Forelimb muscle (tissue), 1 donor: ENCODE data around the gene SPDYC. TPM values are rescaled to one million over a fixed set of nuclear protein-coding genes. Genes with fewer than 3 reads are reported as not detected.

Source experiments
- DNase-seq: peaks from one replicate; pipeline ENCODE4 v3.0.0-alpha.2; 2013; ENCODE audit warnings: low read depth
- polyA plus RNA-seq: library from polyadenylated mRNA; unstranded; fragments of 120-200 nt; gene quantifications from one replicate; pipeline ENCODE4 v1.2.1, GENCODE V29; 2013; ENCODE audit not compliant: insufficient read length

The SPDYC gene, protein sequence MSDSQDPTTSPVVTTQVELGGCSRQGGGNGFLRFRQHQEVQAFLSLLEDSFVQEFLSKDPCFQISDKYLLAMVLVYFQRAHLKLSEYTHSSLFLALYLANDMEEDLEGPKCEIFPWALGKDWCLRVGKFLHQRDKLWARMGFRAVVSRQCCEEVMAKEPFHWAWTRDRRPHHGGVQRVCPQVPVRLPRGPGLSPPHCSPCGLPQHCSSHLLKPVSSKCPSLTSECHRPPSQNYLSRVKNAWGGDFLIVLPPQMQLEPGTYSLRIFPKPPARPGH
- not detected for polyA plus RNA-seq

DNA sequence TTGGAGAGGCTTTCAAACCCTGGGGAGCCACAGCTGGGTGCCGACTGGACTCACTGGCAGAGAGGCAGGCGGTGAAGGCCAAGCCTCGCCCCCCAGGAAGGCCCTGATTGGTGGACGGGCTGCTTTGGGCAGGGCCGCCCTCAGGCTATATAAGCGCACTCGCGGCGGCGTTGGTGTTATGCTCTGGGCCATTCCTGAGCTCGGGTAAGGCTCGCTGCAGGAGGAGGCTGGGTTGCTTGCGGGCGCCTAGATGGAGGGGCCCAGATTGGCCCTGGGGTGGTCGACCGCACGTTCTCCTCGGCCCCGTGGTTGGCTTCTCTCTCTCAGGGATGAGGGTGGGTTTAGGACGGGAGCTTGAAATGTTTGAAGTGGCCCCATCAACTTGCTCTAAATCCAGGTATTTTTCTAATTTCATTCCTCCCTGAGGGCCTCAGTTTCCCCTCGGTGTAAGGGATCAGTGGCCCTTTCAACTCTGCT, at the start of gene SPDYC:
Gene SPDYC (plus strand): TSS at position 176 of the 477 bp plus-strand sequence. CDS start 1,125 bp downstream, outside the sequence.
- no peak for DNase-seq

DNA sequence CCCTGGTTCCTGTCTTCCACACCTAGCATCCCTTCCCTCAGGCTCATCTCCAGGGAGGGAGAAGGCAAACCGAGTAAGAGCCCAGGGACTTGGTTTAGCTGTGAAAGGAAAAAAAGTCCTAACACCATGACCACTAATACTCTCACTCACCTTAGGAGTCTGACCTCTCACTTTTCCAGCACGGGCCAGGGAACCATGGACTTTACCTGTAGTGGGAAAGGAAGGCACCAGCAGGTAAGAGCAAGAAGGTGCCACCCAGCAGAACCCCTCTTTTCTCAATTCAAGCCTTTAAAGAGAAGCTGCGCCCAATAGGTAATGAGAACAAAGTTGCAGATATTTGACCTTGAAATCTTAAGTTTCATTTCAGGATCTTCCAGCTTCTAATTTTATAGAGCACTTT, 49.2 kb upstream of the SPDYC start:
- DNase-seq: no peak

DNA sequence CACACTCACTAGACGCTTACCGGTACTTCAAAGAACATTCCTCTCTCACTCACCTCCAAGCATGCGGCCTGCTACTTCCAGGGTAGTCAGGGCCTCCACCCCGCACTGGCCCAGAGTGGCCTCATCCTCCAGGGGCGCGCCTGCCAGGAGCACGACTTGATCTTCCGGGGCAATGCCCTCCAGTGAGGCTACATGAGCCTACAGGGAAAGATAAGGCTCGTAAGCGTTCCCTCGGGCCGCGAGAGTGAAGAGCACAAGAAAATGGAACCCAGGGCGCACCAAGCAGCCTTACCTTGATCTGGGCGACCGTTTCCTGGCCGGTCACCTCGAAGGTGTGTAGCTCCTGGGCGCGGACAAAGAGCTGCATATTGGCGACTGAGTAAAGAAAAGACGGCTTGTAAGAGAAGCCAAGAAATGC, 48.6 kb upstream of the SPDYC start:
- no peak for DNase-seq

DNA sequence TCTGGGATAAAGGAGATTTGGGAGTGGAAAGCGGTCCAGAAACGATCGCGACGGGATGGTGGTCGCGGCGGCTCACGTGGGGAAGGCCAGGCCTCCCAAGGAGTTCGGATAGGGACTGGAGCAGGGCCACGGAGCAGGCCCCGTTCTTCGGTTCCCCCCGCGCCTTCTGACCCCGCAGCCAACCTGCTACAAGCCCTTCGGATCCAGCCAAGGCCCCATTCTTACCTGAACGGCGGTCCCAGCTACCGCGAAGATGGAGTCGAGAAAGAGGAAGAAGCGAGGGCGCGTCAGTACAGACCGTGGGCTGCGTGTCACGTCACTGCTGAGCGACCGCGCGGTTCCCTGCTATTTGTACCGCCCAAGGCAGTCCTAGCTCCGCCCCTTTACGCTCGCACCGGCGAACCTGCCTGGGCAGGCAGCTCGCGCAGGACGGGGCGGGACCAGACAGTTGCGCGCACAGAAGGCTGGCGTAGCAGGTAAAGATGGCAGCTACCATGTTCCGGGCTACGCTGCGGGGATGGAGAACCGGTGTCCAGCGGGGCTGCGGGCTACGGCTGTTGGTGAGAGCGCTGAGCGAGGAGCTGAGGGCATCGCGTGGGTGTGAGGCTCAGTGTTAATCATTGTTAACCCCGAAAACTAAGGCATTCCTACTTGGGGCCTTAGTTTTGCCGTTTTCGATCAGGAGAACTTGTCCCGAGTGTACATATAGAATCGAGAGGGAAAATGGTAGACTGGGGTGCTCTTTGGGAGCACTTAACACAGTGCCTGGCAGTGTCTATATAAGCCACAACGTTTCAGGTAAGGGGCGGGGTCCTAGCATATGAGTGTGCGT, 48.0 kb upstream of the SPDYC start, which contains the start of the genes FAU and MRPL49:
Gene FAU (minus strand): TSS at position 270 of the 832 bp plus-strand sequence. CDS start 321 bp downstream, outside the sequence.
Gene MRPL49 (plus strand): TSS at position 457 of the 832 bp plus-strand sequence. CDS start 26 bp downstream, at position 483.
- DNase-seq: peak; percentile 91

DNA sequence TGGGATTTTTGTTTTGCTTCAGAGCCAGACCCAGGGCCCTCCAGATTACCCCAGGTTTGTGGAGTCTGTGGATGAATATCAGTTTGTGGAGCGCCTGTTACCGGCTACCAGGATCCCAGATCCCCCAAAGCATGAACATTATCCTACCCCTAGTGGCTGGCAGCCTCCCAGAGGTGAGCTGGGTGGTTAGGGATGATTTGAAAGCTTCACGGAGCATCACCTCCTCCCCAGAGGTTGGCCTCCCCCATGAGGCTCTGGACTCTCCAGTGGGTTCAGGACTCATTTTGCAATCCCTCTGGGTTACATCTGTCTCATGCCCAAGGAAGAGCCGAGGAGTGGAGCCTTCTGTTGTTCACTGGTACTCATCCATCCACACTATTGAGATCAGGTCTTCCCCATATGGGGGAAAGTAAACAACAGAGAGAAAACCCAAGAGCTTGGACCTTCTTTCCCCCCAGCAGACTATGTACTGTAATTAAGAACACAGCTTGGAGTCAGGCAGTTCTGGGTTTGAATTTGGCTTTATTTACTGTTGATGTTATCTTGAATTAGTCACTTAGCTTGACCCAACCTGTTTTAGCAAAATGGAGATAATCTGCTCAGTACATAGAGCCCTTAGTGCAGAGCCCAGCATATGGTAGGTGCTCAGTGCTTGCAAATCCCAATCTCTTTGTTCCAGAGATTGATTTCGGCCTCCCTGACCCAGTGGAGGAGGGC, 45.4 kb upstream of the SPDYC start:
- DNase-seq: no peak

DNA sequence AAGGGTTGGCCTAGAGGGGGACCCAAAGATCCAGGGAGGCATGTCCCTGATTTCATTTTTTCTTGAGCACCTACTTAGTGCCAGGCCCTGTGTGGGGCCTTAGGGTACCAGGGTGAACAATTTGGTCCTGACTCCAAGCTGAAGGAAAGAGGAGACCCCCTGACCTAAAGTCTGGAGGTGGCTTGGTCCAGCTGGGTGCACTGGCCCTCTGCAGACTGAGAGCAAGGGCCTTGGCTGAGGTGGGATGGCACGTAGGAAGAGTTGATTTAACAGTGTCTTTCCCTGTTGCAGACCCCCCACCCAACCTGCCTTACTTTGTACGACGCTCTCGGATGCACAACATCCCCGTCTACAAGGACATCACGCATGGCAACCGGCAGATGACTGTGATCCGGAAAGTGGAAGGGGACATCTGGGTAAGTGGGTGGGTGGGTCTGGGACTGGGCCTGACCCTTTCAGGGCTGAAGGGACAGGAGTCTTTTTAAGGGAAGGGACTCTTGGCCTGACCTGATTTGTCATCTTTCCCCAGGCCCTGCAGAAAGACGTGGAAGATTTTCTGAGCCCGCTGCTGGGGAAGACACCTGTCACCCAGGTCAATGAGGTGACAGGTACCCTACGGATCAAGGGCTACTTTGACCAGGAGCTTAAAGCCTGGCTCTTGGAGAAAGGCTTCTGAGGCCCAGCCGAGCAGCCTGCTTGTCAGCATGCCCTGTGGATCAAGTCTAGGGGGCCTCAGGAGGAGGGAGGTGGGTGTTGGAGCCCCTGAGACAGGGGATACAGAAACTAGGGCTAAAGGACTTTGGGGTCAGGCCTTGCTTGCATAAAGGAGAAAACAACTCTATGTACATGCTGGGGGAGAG, 44.6 kb upstream of the SPDYC start:
- DNase-seq: no peak

DNA sequence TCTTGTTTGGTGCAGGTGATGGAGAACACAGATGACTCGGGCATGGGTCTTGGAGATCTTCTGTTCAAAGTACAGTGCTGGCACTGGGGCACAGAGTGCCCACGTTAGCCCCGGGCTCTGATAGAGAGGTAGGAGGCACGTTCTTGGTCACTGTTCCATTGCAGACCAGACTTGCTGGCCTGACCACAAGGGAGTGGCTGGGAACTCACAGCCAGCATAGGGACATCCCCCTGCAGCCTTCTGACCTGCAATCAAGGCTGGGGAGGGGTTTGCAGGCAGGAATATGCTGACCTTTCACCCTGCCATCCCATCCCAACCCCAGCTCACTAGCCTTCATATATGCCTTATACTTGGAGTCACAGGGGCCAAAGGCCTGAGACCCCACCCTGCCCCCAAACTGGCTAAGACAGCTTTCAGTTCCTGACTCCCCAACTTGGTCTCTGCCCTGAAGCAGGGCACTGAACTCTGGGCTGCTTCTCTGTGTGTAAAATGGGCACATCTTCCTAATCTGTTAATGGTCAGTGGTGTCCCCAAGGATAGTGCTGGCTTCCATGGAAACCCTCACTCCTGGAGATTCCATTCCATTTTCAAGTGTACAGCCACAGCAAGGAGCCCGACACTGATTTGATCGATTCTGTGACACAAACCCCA, 43.3 kb upstream of the SPDYC start:
- DNase-seq: no peak

DNA sequence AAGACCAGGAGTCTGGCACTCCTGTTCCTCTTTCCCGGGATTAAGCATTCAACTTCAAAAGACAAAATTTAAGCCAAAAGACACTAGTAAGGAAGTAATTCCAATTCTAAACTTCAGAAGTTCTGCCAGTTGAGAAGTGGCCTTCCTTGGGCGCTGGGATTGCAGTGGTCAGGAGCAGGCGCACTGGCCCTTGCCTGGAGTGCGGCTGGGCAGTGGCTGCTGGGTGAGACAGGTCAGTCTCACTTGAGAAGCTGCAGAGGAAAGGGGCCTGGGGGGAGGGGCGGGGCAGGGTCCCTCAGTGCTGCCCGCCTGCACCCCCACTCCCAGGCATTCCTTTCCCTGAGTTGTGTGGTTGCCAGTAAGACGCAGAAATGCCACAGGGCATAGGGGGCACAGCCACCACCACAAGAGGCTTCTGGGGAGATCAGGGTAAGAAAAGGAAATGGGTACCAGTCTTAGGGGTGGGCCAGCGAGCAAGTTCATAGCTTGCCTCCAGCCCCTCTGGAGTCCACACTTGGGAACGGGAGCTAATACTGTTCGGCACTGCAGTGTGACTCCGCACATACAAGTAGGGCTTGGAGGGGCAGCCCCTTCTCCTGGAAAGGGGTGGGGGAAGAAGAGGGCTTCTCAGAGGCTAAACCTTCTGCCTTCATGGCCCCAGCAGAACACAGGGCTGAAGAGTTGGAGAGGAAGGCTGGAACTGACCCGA, 42.4 kb upstream of the SPDYC start:
- DNase-seq: no peak

DNA sequence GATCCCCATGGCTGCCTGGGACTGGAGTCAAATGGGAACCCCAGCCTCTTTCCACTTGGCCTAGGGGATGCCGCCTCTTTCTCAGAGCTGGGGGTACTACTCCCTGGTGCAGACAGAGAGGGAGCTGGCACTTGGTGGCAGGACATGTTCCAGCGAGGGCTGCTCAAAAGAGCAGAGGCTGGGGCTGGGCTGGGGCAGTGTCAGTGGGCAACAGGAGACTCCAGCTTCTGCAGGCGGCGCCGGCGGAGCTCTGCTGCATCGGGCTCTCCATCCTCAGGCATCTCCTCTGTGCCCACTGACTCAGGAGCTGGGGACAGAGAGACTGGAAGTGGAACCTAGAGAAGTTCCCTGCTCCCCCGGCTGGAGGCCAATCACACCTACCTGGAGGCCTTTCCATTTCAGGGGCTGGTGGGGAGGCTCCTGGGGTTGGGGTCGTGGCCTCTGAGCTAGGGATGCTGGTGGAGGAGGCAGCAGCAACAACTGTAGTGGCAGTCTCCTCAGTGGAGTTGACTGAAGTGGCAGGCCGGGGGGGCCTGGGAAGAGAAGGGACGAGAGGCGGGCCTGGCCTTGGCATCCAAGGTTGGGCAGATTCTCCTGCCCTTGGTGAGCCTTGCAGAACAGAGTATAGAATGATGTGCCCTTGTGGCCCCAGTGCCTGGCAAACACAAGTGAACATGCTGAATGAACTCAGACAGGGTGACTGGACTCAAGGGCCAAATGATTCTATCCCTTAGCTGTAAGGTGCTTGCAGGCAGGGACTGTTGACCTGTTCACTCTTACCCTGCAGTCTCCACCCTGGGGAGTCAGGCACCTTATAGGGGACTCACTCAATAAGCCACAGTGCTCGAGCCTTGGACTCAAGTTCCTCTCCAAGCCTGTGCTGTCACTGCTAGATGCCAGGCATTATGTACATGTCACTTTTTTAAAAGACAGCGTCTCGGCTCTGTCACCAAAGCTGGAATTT, 41.6 kb upstream of the SPDYC start:
- no peak for DNase-seq

DNA sequence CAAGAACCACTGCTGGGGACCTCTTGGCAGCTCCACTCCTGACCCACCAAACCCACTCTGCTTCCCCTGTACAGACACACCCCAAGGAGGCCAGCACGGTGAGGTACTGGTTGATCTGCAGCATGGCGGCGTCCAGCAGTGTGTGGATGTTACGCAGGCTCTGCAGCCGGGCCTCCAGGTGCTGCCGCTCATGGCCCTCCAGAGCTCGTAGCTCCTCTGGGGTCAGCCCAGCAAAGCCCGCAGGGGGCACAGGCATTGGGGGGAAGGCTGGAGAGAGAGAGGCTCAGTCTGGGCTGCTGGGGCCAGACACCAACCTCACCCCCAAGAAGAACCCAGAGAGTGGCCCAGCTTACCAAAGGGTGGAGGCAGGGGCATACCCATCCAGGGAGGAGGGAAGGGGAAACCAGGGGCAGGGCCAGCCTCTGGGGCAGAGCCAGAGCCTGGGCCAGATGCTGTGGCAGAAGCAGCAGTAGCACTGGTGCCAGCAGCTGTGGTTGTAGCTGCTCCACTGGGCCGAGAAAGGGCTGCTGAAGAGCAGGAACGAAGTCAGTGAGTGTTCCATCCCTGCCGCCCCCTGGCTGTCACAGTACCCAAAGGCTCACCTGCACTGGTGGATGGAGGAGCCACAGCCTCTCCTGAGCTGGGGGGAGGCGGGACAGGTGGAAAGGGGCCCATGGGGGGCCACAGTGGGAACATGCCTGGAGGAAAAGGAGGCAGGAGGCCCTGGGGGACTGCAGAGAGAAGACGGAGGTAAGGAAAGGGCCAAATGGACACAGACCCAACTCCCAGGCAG, 40.2 kb upstream of the SPDYC start:
- no peak for DNase-seq

DNA sequence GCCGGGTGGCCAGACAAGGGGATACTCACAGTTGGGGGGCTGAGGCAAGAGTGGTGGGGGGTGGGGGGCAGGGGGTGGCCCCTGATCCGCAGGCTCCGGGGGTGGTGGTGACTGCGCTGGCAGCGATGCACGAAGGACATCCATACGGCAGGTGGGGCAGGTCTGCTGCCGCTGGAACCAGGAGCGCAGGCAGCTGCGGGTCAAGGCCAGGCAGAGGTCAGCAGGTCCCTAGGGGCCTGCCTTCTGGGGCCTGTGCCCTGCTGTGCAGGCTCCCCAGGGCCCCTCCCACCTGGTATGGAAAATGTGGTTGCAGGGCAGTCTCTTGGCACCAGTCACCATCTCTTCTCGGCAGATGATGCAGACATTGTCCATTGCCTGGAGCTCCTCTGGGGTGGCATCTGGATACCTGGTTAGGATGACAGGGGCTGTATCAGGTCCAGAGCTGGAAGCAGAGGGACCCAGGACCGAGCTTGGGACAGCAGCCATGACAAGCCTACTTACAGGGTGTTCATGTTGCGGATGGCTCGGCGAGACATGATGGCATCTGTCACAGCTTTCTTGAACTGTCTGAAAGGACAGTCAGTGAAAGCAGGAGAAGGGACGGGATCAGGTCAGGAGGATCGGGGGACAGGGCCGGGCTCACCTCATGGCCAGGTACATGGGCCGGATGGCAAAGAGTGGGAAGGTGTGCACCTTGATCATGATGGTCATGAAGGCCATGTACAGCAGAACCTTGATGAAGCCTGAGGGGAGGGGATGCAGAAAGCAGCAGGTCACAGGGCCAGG, 39.2 kb upstream of the SPDYC start:
- DNase-seq: no peak

DNA sequence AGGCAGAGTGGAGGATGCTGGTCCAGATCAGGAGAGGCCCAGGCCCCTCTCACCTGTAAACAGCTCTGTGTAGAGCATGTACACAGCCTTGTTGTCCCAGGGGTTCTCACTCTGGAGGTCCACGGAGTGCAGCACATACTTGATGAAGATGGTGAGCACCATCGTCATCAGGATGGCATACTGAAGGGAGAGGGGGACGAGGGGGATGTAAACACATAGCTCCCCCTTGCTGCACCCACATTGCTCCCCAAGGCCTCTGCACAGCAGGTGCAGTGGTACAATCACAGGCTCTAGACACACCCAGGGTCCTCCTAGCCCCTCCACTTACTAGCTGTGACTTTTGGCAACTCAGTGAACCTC, 38.6 kb upstream of the SPDYC start:
- no peak for DNase-seq

DNA sequence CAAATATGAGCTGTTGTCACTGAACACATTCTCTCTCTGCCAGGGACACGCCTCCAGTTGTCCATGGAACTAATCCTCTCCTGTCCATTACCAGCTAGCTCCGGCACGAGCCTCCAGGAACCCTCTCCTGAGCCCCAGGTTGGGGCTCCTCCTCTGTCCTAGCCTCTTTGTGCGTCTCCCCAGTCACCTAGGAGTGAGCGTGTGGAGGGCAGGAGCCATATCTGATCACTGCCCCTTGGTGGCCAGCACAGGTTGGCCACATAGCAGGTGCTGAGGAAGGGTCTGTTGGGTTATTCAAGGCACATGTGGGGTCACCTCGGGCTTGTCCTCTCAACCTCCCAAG, 38.2 kb upstream of the SPDYC start:
- no peak for DNase-seq

DNA sequence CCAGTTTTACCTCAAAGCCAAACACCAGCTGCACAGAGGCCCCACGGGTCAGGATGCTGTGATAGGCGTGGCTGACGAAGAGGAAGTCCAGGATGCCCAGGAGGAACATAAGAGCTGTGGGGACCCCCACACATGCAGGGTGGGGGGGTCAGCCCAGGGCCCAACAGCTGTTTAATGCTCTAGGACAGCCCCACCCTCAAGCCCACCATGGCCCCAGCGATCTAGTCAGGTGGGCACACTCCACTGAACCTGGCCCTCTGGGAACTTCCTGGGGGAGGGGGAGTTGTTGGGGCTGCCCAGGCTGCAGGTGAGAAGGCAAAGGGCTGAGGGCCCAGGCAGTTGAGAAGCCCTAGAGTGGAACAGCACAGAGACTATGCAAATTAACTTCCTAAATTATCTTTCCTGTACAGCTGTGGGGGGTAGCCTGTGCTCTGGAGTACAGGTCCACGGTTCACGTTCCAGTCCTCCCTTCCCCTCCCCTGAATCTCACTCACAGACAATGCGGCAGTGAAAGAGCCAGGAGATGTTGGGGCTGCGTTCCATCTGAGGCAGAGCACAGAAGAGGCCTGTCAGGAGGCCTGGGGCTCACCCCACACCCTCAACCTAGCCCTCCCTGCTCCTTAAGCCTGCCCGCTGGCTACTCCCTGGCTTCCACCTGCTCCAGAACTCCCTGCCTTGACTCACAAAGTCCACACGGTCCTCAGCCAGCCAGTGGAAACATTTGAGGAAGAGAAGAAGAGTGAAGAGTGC, 37.6 kb upstream of the SPDYC start:
- DNase-seq: no peak

DNA sequence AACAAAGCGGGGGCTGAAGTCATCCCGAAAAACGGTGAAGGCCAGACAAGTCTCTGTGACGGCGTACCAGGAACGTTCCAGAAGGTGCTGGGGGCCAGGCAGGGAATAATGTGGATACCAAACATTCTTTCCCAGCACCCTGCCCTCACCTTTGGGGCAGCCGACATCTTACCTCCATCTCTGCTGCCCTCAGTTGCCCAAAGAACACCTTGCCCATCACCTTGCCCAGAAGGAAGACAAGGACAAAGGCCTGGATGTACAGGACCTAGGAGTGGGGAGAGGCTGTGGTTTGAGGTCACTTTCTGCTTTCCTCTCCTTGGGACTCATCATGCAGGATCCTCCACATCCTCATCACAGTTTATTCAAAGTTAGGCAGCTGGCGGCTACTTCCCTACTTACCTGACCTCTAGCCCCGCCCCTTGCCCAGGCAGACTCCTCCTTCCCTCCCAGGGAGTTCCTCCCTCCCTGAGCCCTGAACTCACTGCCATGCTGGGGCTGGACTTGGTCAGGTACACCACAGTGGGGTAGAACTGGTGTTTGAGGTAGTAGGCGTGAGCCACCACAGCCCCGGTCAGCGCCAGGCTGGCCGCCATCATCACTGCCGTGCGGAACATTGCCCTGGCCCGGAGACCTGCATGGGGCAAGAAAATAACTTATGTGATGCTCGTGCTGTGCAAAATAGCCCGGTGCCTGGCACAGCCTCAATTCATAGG, 36.9 kb upstream of the SPDYC start:
- DNase-seq: no peak

DNA sequence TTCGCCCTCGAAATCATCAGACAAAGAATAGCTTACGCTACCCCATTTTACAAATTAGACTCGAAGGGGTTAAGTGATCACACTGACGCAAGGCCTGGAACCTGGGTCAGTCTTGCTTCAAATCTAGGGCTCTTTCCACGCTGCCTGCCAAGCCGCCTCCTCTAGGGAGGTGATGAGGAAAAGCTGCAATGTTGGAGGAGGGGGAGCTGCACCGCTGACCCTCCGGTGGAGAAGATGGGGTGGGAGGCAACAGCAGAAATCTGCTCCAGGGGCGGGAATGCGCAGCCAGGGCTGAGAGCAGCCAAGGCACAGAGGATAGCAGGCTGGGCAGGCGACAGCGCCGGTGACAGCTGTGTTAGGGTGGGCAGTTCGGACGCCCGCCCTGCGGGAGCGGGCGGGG, 36.3 kb upstream of the SPDYC start:
- DNase-seq: peak; percentile 74
